ENCODE results near the gene BABAM2. TPM values are rescaled to one million over a fixed set of nuclear protein-coding genes. Genes with fewer than 3 reads are reported as not detected.

Gene BABAM2
- total and polyA plus RNA-seq, 2 experiments from 2014 or later = 17.8 to 21.5 TPM

DNA sequence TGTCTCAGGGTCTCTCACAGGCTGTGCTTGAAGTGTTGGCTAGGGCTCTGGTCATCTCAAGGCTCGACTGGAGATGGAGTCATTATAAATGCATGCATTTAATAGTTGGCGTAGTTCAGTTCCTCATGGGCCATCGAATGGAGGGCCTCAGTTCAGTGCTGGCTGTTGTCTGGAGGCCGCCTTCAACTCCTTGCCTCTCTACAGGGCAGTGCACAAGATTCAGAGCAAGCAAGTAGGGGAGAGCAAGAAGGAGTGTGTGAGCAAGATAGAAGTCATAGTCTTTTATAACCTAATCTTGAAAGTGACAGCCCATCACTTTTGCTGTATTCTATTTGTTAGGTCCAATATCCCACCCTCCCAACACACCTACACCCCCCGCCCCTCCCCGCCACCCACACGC is 137.5 kb downstream of the BABAM2 start:
- no peaks in the 10 kb centered on the region for H3F3A ChIP-seq (replicated peaks; ENCODE audit: low read depth)
- Mint-ChIP-seq H3K27me3 (ENCODE audit: insufficient read depth, low read depth, poor library complexity) (no peaks in the 10 kb centered on the region), H3K36me3 (ENCODE audit: low read depth) (peaks cover 14% of the 10 kb centered on the region), H3K4me1 (peaks cover 14% of the 10 kb centered on the region), H3K27ac (peak overlapping the region; percentile 6; the same call in 1 of the 2 replicates), H3K9me3 (no peaks in the 10 kb centered on the region), H3K4me3 (no peak overlapping the region)
- no peak overlapping the region for H2AFZ ChIP-seq
- H3K79me2 ChIP-seq (replicated peaks; ENCODE audit: insufficient read depth) = no peaks in the 10 kb centered on the region
- no peaks in the 10 kb centered on the region for H3K36me3 ChIP-seq (ENCODE audit: insufficient read depth)
- no peak overlapping the region for H3K27ac ChIP-seq (ENCODE audit: low read depth)
- DNase-seq (ENCODE audit: low spot score) (no peak), ATAC-seq (peak; percentile 50; the same call in 2 of the 3 replicates)
- no peaks in the 10 kb centered on the region for H3K27me3 ChIP-seq (ENCODE audit: insufficient read depth)
- no peaks in the 10 kb centered on the region for H3K9me2 ChIP-seq (ENCODE audit: insufficient read depth)
- TF ChIP-seq JUNB (IDR thresholded peaks at IDR 0.05; ENCODE audit: unreplicated experiment) = no peak
- TF ChIP-seq, protein P1, sequence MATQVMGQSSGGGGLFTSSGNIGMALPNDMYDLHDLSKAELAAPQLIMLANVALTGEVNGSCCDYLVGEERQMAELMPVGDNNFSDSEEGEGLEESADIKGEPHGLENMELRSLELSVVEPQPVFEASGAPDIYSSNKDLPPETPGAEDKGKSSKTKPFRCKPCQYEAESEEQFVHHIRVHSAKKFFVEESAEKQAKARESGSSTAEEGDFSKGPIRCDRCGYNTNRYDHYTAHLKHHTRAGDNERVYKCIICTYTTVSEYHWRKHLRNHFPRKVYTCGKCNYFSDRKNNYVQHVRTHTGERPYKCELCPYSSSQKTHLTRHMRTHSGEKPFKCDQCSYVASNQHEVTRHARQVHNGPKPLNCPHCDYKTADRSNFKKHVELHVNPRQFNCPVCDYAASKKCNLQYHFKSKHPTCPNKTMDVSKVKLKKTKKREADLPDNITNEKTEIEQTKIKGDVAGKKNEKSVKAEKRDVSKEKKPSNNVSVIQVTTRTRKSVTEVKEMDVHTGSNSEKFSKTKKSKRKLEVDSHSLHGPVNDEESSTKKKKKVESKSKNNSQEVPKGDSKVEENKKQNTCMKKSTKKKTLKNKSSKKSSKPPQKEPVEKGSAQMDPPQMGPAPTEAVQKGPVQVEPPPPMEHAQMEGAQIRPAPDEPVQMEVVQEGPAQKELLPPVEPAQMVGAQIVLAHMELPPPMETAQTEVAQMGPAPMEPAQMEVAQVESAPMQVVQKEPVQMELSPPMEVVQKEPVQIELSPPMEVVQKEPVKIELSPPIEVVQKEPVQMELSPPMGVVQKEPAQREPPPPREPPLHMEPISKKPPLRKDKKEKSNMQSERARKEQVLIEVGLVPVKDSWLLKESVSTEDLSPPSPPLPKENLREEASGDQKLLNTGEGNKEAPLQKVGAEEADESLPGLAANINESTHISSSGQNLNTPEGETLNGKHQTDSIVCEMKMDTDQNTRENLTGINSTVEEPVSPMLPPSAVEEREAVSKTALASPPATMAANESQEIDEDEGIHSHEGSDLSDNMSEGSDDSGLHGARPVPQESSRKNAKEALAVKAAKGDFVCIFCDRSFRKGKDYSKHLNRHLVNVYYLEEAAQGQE (IDR thresholded peaks at IDR 0.05; ENCODE audit: unreplicated experiment) = no peak
- H3K4me1 ChIP-seq (ENCODE audit: insufficient read depth) = peaks cover 14% of the 10 kb centered on the region; the same call in 1 of the 2 replicates
- H4K20me1 ChIP-seq (replicated peaks; ENCODE audit: insufficient read depth) = no peaks in the 10 kb centered on the region
- no peak overlapping the region for H3K4me2 ChIP-seq
- H3K4me3 ChIP-seq = no peak overlapping the region

DNA sequence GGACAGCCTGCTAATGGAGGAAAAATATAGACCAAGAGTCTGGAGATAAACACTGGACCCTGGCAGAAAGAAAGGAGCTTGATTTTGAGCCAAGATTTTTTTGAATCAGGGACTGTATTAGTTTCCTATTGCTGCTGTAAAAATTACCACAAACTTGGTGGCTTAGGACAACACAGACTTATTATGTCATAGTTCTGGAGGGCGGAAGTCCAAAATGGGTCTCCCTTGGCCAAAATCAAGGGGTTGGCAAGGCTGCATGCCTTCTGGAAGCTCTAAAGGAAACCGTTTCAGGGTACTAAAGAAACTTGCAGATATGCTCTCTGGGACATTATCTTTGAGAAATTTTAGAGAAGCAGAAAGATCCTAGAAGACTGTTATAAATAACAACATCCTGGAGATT is 140.1 kb downstream of the BABAM2 start:
- DNase-seq (ENCODE audit: low spot score) = no peak

More for the DNA sequence above, 140.1 kb downstream of the BABAM2 start:
- H3K4me3 Mint-ChIP-seq = no peak overlapping the region
- no peak overlapping the region for H3K27ac ChIP-seq (ENCODE audit: low read depth)
- no peaks in the 10 kb centered on the region for H3K9me2 ChIP-seq (ENCODE audit: insufficient read depth)
- no peaks in the 10 kb centered on the region for H3K79me2 ChIP-seq (replicated peaks; ENCODE audit: insufficient read depth)
- H3K36me3 Mint-ChIP-seq (ENCODE audit: low read depth) = peaks cover 12% of the 10 kb centered on the region
- no peak for ATAC-seq
- no peak overlapping the region for H3K4me2 ChIP-seq
- H2AFZ ChIP-seq = no peak overlapping the region
- TF ChIP-seq, protein P2, sequence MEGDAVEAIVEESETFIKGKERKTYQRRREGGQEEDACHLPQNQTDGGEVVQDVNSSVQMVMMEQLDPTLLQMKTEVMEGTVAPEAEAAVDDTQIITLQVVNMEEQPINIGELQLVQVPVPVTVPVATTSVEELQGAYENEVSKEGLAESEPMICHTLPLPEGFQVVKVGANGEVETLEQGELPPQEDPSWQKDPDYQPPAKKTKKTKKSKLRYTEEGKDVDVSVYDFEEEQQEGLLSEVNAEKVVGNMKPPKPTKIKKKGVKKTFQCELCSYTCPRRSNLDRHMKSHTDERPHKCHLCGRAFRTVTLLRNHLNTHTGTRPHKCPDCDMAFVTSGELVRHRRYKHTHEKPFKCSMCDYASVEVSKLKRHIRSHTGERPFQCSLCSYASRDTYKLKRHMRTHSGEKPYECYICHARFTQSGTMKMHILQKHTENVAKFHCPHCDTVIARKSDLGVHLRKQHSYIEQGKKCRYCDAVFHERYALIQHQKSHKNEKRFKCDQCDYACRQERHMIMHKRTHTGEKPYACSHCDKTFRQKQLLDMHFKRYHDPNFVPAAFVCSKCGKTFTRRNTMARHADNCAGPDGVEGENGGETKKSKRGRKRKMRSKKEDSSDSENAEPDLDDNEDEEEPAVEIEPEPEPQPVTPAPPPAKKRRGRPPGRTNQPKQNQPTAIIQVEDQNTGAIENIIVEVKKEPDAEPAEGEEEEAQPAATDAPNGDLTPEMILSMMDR (conservative IDR thresholded peaks at IDR 0.05; ENCODE audit: low read depth in 2 of 2) = no peak
- no peaks in the 10 kb centered on the region for H3K36me3 ChIP-seq (ENCODE audit: insufficient read depth)
- H3F3A ChIP-seq (replicated peaks; ENCODE audit: low read depth) = no peaks in the 10 kb centered on the region
- peaks cover 17% of the 10 kb centered on the region for H3K4me1 Mint-ChIP-seq
- no peaks in the 10 kb centered on the region for H3K27me3 ChIP-seq (ENCODE audit: insufficient read depth)
- H3K27me3 Mint-ChIP-seq (ENCODE audit: insufficient read depth, low read depth, poor library complexity) = no peaks in the 10 kb centered on the region
- H3K27ac Mint-ChIP-seq = no peak overlapping the region
- H3K4me3 ChIP-seq = no peak overlapping the region
- H3K9me3 Mint-ChIP-seq = no peaks in the 10 kb centered on the region
- H4K20me1 ChIP-seq (replicated peaks; ENCODE audit: insufficient read depth) = no peaks in the 10 kb centered on the region
- peaks cover 15% of the 10 kb centered on the region; the same call in 1 of the 2 replicates for H3K4me1 ChIP-seq (ENCODE audit: insufficient read depth)
